Endothelial cell of umbilical vein (primary cell): ENCODE data around the gene NRM. TPM values are rescaled to one million over a fixed set of nuclear protein-coding genes. Genes with fewer than 3 reads are reported as not detected.

Experiments
- BruUV-seq: library from RNA; stranded (reverse); fragments of 400-500 nt; replicated peaks from 2 replicates; lab custom pipeline; 2021; lab: Mats Ljungman, UMichigan
- CTCF ChIA-PET: fragments of 300-600, 350-600 bp; sonication (Branson Sonifier 250); formaldehyde crosslinking; loops from one replicate; lab custom pipeline; 2021; ENCODE audit warnings: antibody characterized with exemption, inconsistent platforms; lab: Charles Lee
- POLR2A ChIA-PET: fragments of 300-600, 350-600 bp; sonication (Branson Sonifier 250); formaldehyde crosslinking; loops from one replicate; lab custom pipeline; 2021; ENCODE audit warnings: antibody characterized with exemption, inconsistent platforms; lab: Charles Lee
- DNase-seq: peaks from one replicate; pipeline ENCODE4 v3.0.0-alpha.2; 2011; ENCODE audit warnings: low read depth, low spot score
- FAIRE-seq: peaks from 2 replicates; lab custom pipeline; 2011; peaks lifted over from hg19 to GRCh38; lab: Jason Lieb, UNC
- H2AFZ ChIP-seq: 2 replicates; pipeline ENCODE4 v1.6.0; 2012; ENCODE audit warnings: low read depth, low read length, control low read depth, inconsistent platforms
- H3K27ac ChIP-seq: 2 replicates; pipeline ENCODE4 v1.5.1; 2011; ENCODE audit warnings: low read depth, mild to moderate bottlenecking, control low read depth, low read length, moderate library complexity; ENCODE audit not compliant: insufficient read depth
- H3K27me3 ChIP-seq, 2 experiments: 2 replicates each; pipeline versions ENCODE4 v1.6.0 to v1.6.1; 2011; ENCODE audit warnings: low read length in 2 of 2, mixed read lengths in 1 of 2; ENCODE audit not compliant: control insufficient read depth in 2 of 2, insufficient read depth in 2 of 2
- H3K36me3 ChIP-seq, 2 experiments: 2 replicates in 1 of 2; 3 replicates in 1 of 2; pipeline ENCODE4 v1.5.1; 2011; ENCODE audit warnings: low read length in 2 of 2, mild to moderate bottlenecking in 1 of 2, moderate library complexity in 1 of 2; ENCODE audit not compliant: control insufficient read depth in 2 of 2, insufficient read depth in 2 of 2; ENCODE audit errors: extremely low read depth in 1 of 2
- H3K4me1 ChIP-seq: 3 replicates; pipeline ENCODE4 v1.5.1; 2011; ENCODE audit warnings: mild to moderate bottlenecking, low read length; ENCODE audit not compliant: control insufficient read depth, insufficient read depth; ENCODE audit errors: extremely low read depth
- H3K4me2 ChIP-seq: 2 replicates; pipeline ENCODE4 v1.6.1; 2011; ENCODE audit warnings: low read length, control low read depth, mixed read lengths; ENCODE audit not compliant: insufficient read depth
- H3K4me3 ChIP-seq, 3 experiments: fragments of 200-600 bp in 1 of 3; sonication (generic), shearing (Covaris generic) in 1 of 3; replicated peaks in 1 of 3; 2 replicates each; pipeline ENCODE4 v1.5.1; 2011 to 2016; ENCODE audit warnings: control low read depth in 3 of 3, low read length in 3 of 3, mild to moderate bottlenecking in 2 of 3, inconsistent platforms in 1 of 3, low read depth in 1 of 3, moderate library complexity in 1 of 3; ENCODE audit not compliant: insufficient read depth in 1 of 3
- H3K79me2 ChIP-seq: 2 replicates; pipeline ENCODE4 v1.6.0; 2012; ENCODE audit warnings: low read length, inconsistent platforms; ENCODE audit not compliant: control insufficient read depth, insufficient read depth
- H3K9ac ChIP-seq: replicated peaks from 2 replicates; pipeline ENCODE3; 2011; ENCODE audit warnings: low read length, control low read depth; ENCODE audit not compliant: insufficient read depth; ENCODE audit errors: extremely low read depth
- H3K9me1 ChIP-seq: replicated peaks from 3 replicates; pipeline ENCODE4 v1.6.0; 2011; ENCODE audit warnings: mild to moderate bottlenecking, low read length; ENCODE audit not compliant: control insufficient read depth, insufficient read depth; ENCODE audit errors: extremely low read depth
- H3K9me3 ChIP-seq: replicated peaks from 2 replicates; pipeline ENCODE4 v1.5.1; 2012; ENCODE audit warnings: low read length, inconsistent platforms; ENCODE audit not compliant: control insufficient read depth, insufficient read depth
- H4K20me1 ChIP-seq: replicated peaks from 2 replicates; pipeline ENCODE3; 2011; ENCODE audit warnings: mild to moderate bottlenecking, low read length; ENCODE audit not compliant: control insufficient read depth, insufficient read depth; ENCODE audit errors: extremely low read depth
- EZH2 ChIP-seq: IDR thresholded peaks from 2 replicates; pipeline ENCODE4 v1.6.1; 2012; ENCODE audit warnings: borderline replicate concordance, low read depth, mild to moderate bottlenecking, moderate library complexity, low read length, inconsistent platforms; ENCODE audit not compliant: severe bottlenecking
- FOS ChIP-seq: IDR thresholded peaks from 2 replicates; pipeline ENCODE4 v1.6.1; 2011; ENCODE audit warnings: mild to moderate bottlenecking, low read length, moderate library complexity, borderline replicate concordance; ENCODE audit not compliant: insufficient read depth
- GATA2 ChIP-seq: IDR thresholded peaks from 2 replicates; pipeline ENCODE4 v1.7.0; 2011; ENCODE audit warnings: low read depth, mild to moderate bottlenecking, moderate library complexity, mixed read lengths, low read length; ENCODE audit not compliant: insufficient read length, insufficient read depth
- JUN ChIP-seq: IDR thresholded peaks from 2 replicates; pipeline ENCODE4 v1.6.1; 2011; ENCODE audit warnings: borderline replicate concordance, low read depth; ENCODE audit not compliant: insufficient read length, insufficient read depth
- MAX ChIP-seq: IDR thresholded peaks from 2 replicates; pipeline ENCODE4 v1.6.1; 2011; ENCODE audit not compliant: insufficient read depth, insufficient read length
- MYC ChIP-seq: IDR thresholded peaks from one replicate; pipeline ENCODE4 v1.6.1; 2011; ENCODE audit warnings: mild to moderate bottlenecking, low read depth, low read length
- POLR2A ChIP-seq: IDR thresholded peaks from 2 replicates; pipeline ENCODE4 v1.6.1; 2012; ENCODE audit warnings: low read depth, mild to moderate bottlenecking, control low read depth, low read length
- POLR2AphosphoS5 ChIP-seq: IDR thresholded peaks from 2 replicates; pipeline ENCODE4 v1.6.1; 2012; ENCODE audit warnings: low read depth, mild to moderate bottlenecking, control low read depth, low read length, moderate library complexity; ENCODE audit not compliant: insufficient read depth
- dilution Hi-C: fragments of 300-500 bp; cut with MboI; formaldehyde crosslinking; loops from one replicate; pipeline ENCODE4 v1.15.0; 2019; ENCODE audit warnings: low sequenced_read_pairs; ENCODE audit not compliant: extremely low pct_ligation_motif_present
- intact Hi-C: fragments of 100-400 bp; cut with micrococcal nuclease; formaldehyde crosslinking; loops from one replicate; pipeline ENCODE4 v1.10.0; 2022
- polyA plus RNA-seq, 4 experiments: library from polyadenylated mRNA; depleted of rRNA in 3 of 4; stranded (reverse) in 3 of 4; unstranded in 1 of 4; fragments of >200 nt; gene quantifications; 2 replicates each; pipeline versions ENCODE4 v1.2.1 to v1.2.3, GENCODE V29; 2011 to 2012; ENCODE audit warnings: missing spikeins in 1 of 4
- total RNA-seq: library from RNA; stranded (reverse); gene quantifications from 2 replicates; pipeline ENCODE4 v1.2.3, GENCODE V29; 2021
- TF ChIP-seq, protein P1 (sequence below), 2 donors: IDR thresholded peaks; 1 replicate in 1 of 2; 2 replicates in 1 of 2; pipeline ENCODE4 v1.5.1; 2011; ENCODE audit warnings: low read length in 2 of 2, mild to moderate bottlenecking in 2 of 2, moderate library complexity in 2 of 2, control low read depth in 1 of 2, inconsistent platforms in 1 of 2, low read depth in 1 of 2; ENCODE audit not compliant: insufficient read depth in 1 of 2; ENCODE audit errors: extremely low read depth in 1 of 2

NRM gene
- total and polyA plus RNA-seq, 2 donors (not counting 3 experiments of a cell fraction or from before 2014, with no cell fraction given): 32.2 to 33.8 TPM

- Histone ChIP-seq H3K27me3 (no peaks in the 10 kb centered on the region), H3K36me3 (peaks cover 19 to 52% of the 10 kb centered on the region in 2 experiments), H3K4me3 (no peak overlapping the region), H3K4me1 (no peaks in the 10 kb centered on the region), H3K9me1 (no peaks in the 10 kb centered on the region), H3K9ac (no peak overlapping the region), H3K9me3 (no peaks in the 10 kb centered on the region), H4K20me1 (no peaks in the 10 kb centered on the region), H3K27ac (no peak overlapping the region), H2AFZ (no peak overlapping the region), H3K79me2 (no peaks in the 10 kb centered on the region), H3K4me2 (no peak overlapping the region)
- POLR2A ChIA-PET: no interaction called here
- no TSS peak for BruUV-seq
- TF ChIP-seq, protein P1, sequence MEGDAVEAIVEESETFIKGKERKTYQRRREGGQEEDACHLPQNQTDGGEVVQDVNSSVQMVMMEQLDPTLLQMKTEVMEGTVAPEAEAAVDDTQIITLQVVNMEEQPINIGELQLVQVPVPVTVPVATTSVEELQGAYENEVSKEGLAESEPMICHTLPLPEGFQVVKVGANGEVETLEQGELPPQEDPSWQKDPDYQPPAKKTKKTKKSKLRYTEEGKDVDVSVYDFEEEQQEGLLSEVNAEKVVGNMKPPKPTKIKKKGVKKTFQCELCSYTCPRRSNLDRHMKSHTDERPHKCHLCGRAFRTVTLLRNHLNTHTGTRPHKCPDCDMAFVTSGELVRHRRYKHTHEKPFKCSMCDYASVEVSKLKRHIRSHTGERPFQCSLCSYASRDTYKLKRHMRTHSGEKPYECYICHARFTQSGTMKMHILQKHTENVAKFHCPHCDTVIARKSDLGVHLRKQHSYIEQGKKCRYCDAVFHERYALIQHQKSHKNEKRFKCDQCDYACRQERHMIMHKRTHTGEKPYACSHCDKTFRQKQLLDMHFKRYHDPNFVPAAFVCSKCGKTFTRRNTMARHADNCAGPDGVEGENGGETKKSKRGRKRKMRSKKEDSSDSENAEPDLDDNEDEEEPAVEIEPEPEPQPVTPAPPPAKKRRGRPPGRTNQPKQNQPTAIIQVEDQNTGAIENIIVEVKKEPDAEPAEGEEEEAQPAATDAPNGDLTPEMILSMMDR (IDR thresholded peaks at IDR 0.05; ENCODE audit: extremely low read depth in 1 of 2, insufficient read depth in 1 of 2, low read depth in 1 of 2, low read length in 2 of 2): no peak
- TF ChIP-seq JUN: no peak
- TF ChIP-seq POLR2A: no peak
- no peak for TF ChIP-seq EZH2
- no peak for TF ChIP-seq POLR2AphosphoS5
- no peak for TF ChIP-seq GATA2
- TF ChIP-seq MYC: no peak
- no peak for TF ChIP-seq MAX
- no peak for TF ChIP-seq FOS
- FAIRE-seq (no peak), DNase-seq (no peak)
- dilution Hi-C loops: no loop called here
- CTCF ChIA-PET: interaction anchor here (1.1 kb wide), 2 partner anchors 9 to 75 kb away, joined by 3 read pairs; no protein-coding TSS in a partner anchor
- intact Hi-C loops: no loop called here
These were observed 35.1 kb downstream of the NRM start for GRCh38 chr6:30655743-30656094.
